K562 (cell line): ENCODE data around the gene TOM1L2. TPM values are rescaled to one million over a fixed set of nuclear protein-coding genes. Genes with fewer than 3 reads are reported as not detected.

ENCODE experiments used
- ATAC-seq: fragments of 200-7000 bp; cut with Tn5 transposase; 3 replicates; pipeline ENCODE4 v1.9.1; 2020; ENCODE audit warnings: moderate library complexity
- BruUV-seq: library from RNA; stranded (reverse); fragments of 400-500 nt; replicated peaks from 2 replicates; lab custom pipeline; 2021; lab: Mats Ljungman, UMichigan
- CTCF ChIA-PET: fragments of 300-600 bp; formaldehyde crosslinking; extraction: SDS; loops from one replicate; lab custom pipeline; 2021; ENCODE audit warnings: low intra/inter-chr PET ratio; lab: Yijun Ruan, JAX
- POLR2A ChIA-PET: fragments of 300-600, 350-650 bp; sonication (Branson Sonifier 250); formaldehyde crosslinking; extraction: SDS; loops from one replicate; lab custom pipeline; 2021; ENCODE audit warnings: antibody characterized with exemption, inconsistent platforms; lab: Yijun Ruan, JAX
- DNase-seq, 4 experiments: peaks; one replicate each; pipeline versions ENCODE4 v3.0.0 to v3.0.0-alpha.2; 2011 to 2018; ENCODE audit warnings: low spot score in 3 of 4, mixed read lengths in 3 of 4; ENCODE audit errors: extremely low read depth in 1 of 4
- FAIRE-seq: peaks from 2 replicates; lab custom pipeline; 2011; peaks lifted over from hg19 to GRCh38; lab: Jason Lieb, UNC
- H2AFZ ChIP-seq: 2 replicates; pipeline ENCODE4 v1.6.0; 2011; ENCODE audit warnings: low read depth, low read length, control low read depth, inconsistent platforms
- H3K27ac ChIP-seq: fragments of 200-600 bp; 3 replicates; pipeline ENCODE4 v1.8.0; 2011; ENCODE audit warnings: low read depth, mild to moderate bottlenecking, control low read depth, inconsistent platforms, low read length, moderate library complexity, mixed read lengths; ENCODE audit errors: extremely low read depth
- H3K27me3 ChIP-seq, 2 experiments: fragments of 300-600 bp in 1 of 2; 2 replicates in 1 of 2; 3 replicates in 1 of 2; pipeline versions ENCODE4 v1.6.0 to v1.8.0; 2011; ENCODE audit warnings: inconsistent platforms in 2 of 2, low read length in 2 of 2, mild to moderate bottlenecking in 1 of 2, mixed read lengths in 1 of 2, moderate library complexity in 1 of 2; ENCODE audit not compliant: control insufficient read depth in 2 of 2, insufficient read depth in 2 of 2
- H3K36me3 ChIP-seq: fragments of 300-600 bp; 3 replicates; pipeline ENCODE4 v1.8.0; 2011; ENCODE audit warnings: mild to moderate bottlenecking, low read length, inconsistent platforms; ENCODE audit not compliant: control insufficient read depth, insufficient read depth
- H3K4me1 ChIP-seq, 2 experiments: fragments of 200-600 bp in 1 of 2; replicated peaks in 1 of 2; 2 replicates in 1 of 2; 3 replicates in 1 of 2; pipeline versions ENCODE4 v1.5.1 to v1.8.0; 2011; ENCODE audit warnings: inconsistent platforms in 2 of 2, low read length in 2 of 2, mild to moderate bottlenecking in 1 of 2, mixed read lengths in 1 of 2, moderate library complexity in 1 of 2; ENCODE audit not compliant: control insufficient read depth in 2 of 2, insufficient read depth in 2 of 2
- H3K4me2 ChIP-seq: 2 replicates; pipeline ENCODE4 v1.6.1; 2011; ENCODE audit warnings: low read length, control low read depth, inconsistent platforms, mixed read lengths; ENCODE audit not compliant: insufficient read depth
- H3K4me3 ChIP-seq: fragments of 200-600 bp; sonication (generic), shearing (Covaris generic); 2 replicates; pipeline ENCODE4 v1.5.1; 2016; ENCODE audit warnings: control low read depth, inconsistent platforms
- H3K79me2 ChIP-seq: fragments of 200-600 bp; 3 replicates; pipeline ENCODE4 v1.8.0; 2011; ENCODE audit warnings: low read length, inconsistent platforms; ENCODE audit not compliant: control insufficient read depth, insufficient read depth
- H3K9ac ChIP-seq, 2 experiments: 2 replicates each; pipeline versions ENCODE4 v1.6.0 to v1.6.1; 2011; ENCODE audit warnings: low read depth in 2 of 2, low read length in 2 of 2, control low read depth in 1 of 2, inconsistent platforms in 1 of 2, mild to moderate bottlenecking in 1 of 2, mixed read lengths in 1 of 2; ENCODE audit not compliant: insufficient read depth in 1 of 2
- H3K9me1 ChIP-seq: one replicate; pipeline ENCODE4 v1.6.0; 2011; ENCODE audit warnings: inconsistent platforms, mild to moderate bottlenecking, low read length, moderate library complexity; ENCODE audit not compliant: control insufficient read depth, insufficient read depth
- H3K9me3 ChIP-seq: replicated peaks from 2 replicates; pipeline ENCODE4 v1.5.1; 2011; ENCODE audit warnings: low read depth, low read length, inconsistent platforms; ENCODE audit not compliant: control insufficient read depth, insufficient read depth
- H4K20me1 ChIP-seq: replicated peaks from 2 replicates; pipeline ENCODE4 v1.6.1; 2011; ENCODE audit warnings: low read length, inconsistent platforms, mixed read lengths; ENCODE audit not compliant: control insufficient read depth, insufficient read depth
- BCL6 ChIP-seq: fragments of 250-450 bp; sonication (Bioruptor Pico); IDR thresholded peaks from 2 replicates; pipeline ENCODE4 v1.4.0; 2020
- HINFP ChIP-seq: fragments of 450-650 bp; conservative IDR thresholded peaks from 2 replicates; pipeline ENCODE4 v1.6.1; 2016; ENCODE audit warnings: missing genetic modification characterization, low read depth, mild to moderate bottlenecking, control low read depth, missing compliant biosample characterization
- NR4A1 ChIP-seq, 2 experiments: fragments of 250-450 bp in 1 of 2; fragments of 450-650 bp in 1 of 2; sonication (Bioruptor Pico) in 1 of 2; IDR thresholded peaks; 2 replicates each; pipeline versions ENCODE4 v1.4.0 to v1.6.1; 2016 to 2020; ENCODE audit warnings: mild to moderate bottlenecking in 2 of 2, missing compliant biosample characterization in 1 of 2, missing genetic modification characterization in 1 of 2, moderate library complexity in 1 of 2
- SMARCA4 ChIP-seq: fragments of 450-650 bp; IDR thresholded peaks from 2 replicates; pipeline ENCODE4 v1.6.1; 2016
- ZNF12 ChIP-seq: sonication (generic); formaldehyde crosslinking; IDR thresholded peaks from 2 replicates; pipeline ENCODE4 v1.4.0; 2020; ENCODE audit warnings: mild to moderate bottlenecking, missing genetic modification reagents
- ZNF282 ChIP-seq: sonication (generic); formaldehyde crosslinking; IDR thresholded peaks from 2 replicates; pipeline ENCODE4 v1.8.1; 2023; ENCODE audit warnings: missing genetic modification reagents
- WGBS: fragments of 100-300 bp; shearing (Covaris generic); methylation state at CpG from one replicate; pipeline ENCODE4 v1.1.6; 2016; ENCODE audit warnings: low coverage, mixed read lengths; ENCODE audit not compliant: insufficient coverage; ENCODE audit errors: missing lambda C conversion rate; 5-methylcytosine and 5-hydroxymethylcytosine counted together
- in situ Hi-C: fragments of 300-500 bp; cut with MboI; formaldehyde crosslinking; loops from 4 replicates; pipeline ENCODE4 v1.15.0; 2018; ENCODE audit warnings: inconsistent platforms, mixed read lengths
- intact Hi-C: fragments of 100-400 bp; cut with micrococcal nuclease; formaldehyde crosslinking; loops from 2 replicates; pipeline ENCODE4 v1.14.2; 2022
- polyA plus RNA-seq, 8 experiments: library from polyadenylated mRNA; depleted of rRNA in 4 of 8; stranded (reverse) in 5 of 8; unstranded in 3 of 8; fragments of >200 nt; fragmentation: Nextera tagmentation in 2 of 8; fragmentation: Illumina TruSeq in 1 of 8; extraction: Ambion mirVana in 2 of 8; extraction: Trizol in 1 of 8; gene quantifications; 2 replicates each; pipeline versions ENCODE4 v1.2.1 to v1.2.3, GENCODE V29; 2011 to 2014; ENCODE audit warnings: inconsistent platforms in 1 of 8, missing spikeins in 1 of 8
- total RNA-seq, 7 experiments: library from RNA; depleted of rRNA in 6 of 7; stranded (reverse); fragments of >200 nt in 6 of 7; fragmentation: Illumina TruSeq in 2 of 7; extraction: Trizol in 2 of 7; gene quantifications; 2 replicates each; pipeline versions ENCODE4 v1.2.1 to v1.2.3, GENCODE V29; 2011 to 2021; ENCODE audit warnings: low replicate concordance in 1 of 7

The TOM1L2 gene
- total and polyA plus RNA-seq, 9 of the 15 experiments (the other 6 are each of a cell fraction or from before 2014, with no cell fraction given) = 0.07 to 6.0 (median 2.5) TPM

DNA sequence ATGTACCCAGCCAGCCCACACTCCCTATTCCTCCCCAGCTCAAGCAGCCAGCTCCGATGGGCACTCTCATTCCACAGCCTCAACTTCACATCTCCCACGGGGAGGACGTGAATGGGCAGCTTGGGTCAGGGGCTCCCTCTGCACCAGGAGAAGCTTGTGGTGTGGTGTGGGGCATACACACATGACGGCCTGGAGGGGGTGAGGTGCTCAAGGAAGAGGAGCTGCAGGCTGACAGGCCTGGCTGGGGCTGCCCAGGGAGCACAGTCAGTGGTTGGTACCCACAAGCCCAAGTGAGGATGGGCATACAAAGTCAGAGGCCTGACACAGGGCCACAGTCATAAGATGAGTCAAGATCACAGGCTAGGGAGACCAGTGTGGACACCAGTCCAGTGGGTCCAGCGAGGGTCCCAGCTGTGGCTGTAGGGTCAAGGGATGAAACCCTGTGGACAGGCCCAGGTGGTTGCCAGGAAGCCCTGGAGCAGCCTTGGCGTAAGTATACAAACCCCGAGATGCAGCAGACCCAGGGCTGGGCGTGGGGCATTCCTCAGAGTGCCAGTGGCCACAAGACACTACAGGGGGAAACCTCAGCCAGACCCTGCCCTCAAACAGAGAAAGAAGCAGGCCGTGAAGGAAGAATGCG lies 4.9 kb upstream of the TOM1L2 start:
- in situ Hi-C loops (no loop called here), intact Hi-C loops (no loop called here)
- ATAC-seq = no peak
- Histone ChIP-seq H3K4me1 (peaks cover 2 to 6% of the 10 kb centered on the region in 2 experiments; a peak in 3 of 5 replicates), H2AFZ (no peak overlapping the region), H4K20me1 (no peaks in the 10 kb centered on the region), H3K27ac (no peak overlapping the region), H3K4me2 (no peak overlapping the region), H3K79me2 (no peaks in the 10 kb centered on the region), H3K9ac (no peak overlapping the region), H3K4me3 (no peak overlapping the region), H3K27me3 (no peaks in the 10 kb centered on the region), H3K9me1 (no peaks in the 10 kb centered on the region), H3K36me3 (no peaks in the 10 kb centered on the region), H3K9me3 (no peaks in the 10 kb centered on the region)
- no peak for FAIRE-seq
- CTCF ChIA-PET = no interaction called here
- TF ChIP-seq BCL6 (CRISPR knock-in tag) (no peak), NR4A1 (CRISPR knock-in tag; IDR thresholded peaks at IDR 0.05) (no peak), NR4A1 (tag; IDR thresholded peaks at IDR 0.05) (no peak), ZNF12 (CRISPR knock-in tag) (no peak), SMARCA4 (no peak)
- POLR2A ChIA-PET = no interaction called here
- no peak for DNase-seq
- BruUV-seq = no TSS peak
- 31% methylated on average over 9 of the region's 10 CpGs for WGBS

GRCh38 chr17:17975436-17975835 lies 3.2 kb upstream of the TOM1L2 start:
- intact Hi-C loops = no loop called here
- no peak for DNase-seq

More at GRCh38 chr17:17975436-17975835, 3.2 kb upstream of the TOM1L2 start:
- Histone ChIP-seq H4K20me1 (no peaks in the 10 kb centered on the region), H3K4me2 (no peak overlapping the region), H3K36me3 (no peaks in the 10 kb centered on the region)
- TF ChIP-seq ZNF282 (no peak), HINFP (tag) (no peak)
- TF ChIP-seq, all 486 proteins: peak for 0
- H3K79me2 ChIP-seq = peaks cover 3% of the 10 kb centered on the region; the same call in 1 of the 3 replicates
- H2AFZ ChIP-seq = no peak overlapping the region
- FAIRE-seq (no peak), ATAC-seq (no peak)
- CTCF ChIA-PET = no interaction called here
- POLR2A ChIA-PET = interaction anchor here (0.6 to 1.4 kb wide), 4 partner anchors 10 to 530 kb away, joined by 3 to 4 read pairs (median 4); no protein-coding TSS in a partner anchor
- H3K4me1 ChIP-seq = peaks cover 11 to 14% of the 10 kb centered on the region in 2 experiments; a peak in 4 of 5 replicates
- in situ Hi-C loops = no loop called here
- 10% methylated on average over 4 of the region's 8 CpGs for WGBS
- no peak overlapping the region for H3K27ac ChIP-seq
- H3K27me3 ChIP-seq = no peaks in the 10 kb centered on the region
- no peak overlapping the region for H3K9ac ChIP-seq
- BruUV-seq = no TSS peak
- no peaks in the 10 kb centered on the region for H3K9me1 ChIP-seq
- no peak overlapping the region for H3K4me3 ChIP-seq
- no peaks in the 10 kb centered on the region for H3K9me3 ChIP-seq
